HG02571 (cell line): ENCODE results near the gene ABCF3.

Experiments used
- ATAC-seq: cut with Tn5 transposase; IDR thresholded peaks from one replicate; pipeline ENCODE4 v1.9.1; 2021; ENCODE audit warnings: mild to moderate bottlenecking, moderate library complexity; ENCODE audit not compliant: unreplicated experiment

The ABCF3 gene

GRCh38 chr3:184230081-184230602 lies 44.1 kb downstream of the ABCF3 start:
- ATAC-seq, result no peak

GRCh38 chr3:184230603-184231528 lies 44.9 kb downstream of the ABCF3 start:
- no peak for ATAC-seq

- ATAC-seq, result no peak
Observed at GRCh38 chr3:184231671-184232070, 45.7 kb downstream of the ABCF3 start.

GRCh38 chr3:184233127-184233843 lies 47.3 kb downstream of the ABCF3 start:
- no peak for ATAC-seq

GRCh38 chr3:184234224-184234623 lies 48.2 kb downstream of the ABCF3 start:
- ATAC-seq, result no peak

- no peak for ATAC-seq
Observed at GRCh38 chr3:184234671-184235380, 48.8 kb downstream of the ABCF3 start.

GRCh38 chr3:184235381-184236032 lies 49.5 kb downstream of the ABCF3 start:
- no peak for ATAC-seq

GRCh38 chr3:184236033-184236410 lies 50.0 kb downstream of the ABCF3 start:
- no peak for ATAC-seq

- no peak for ATAC-seq
Observed at GRCh38 chr3:184236636-184237035, 50.6 kb downstream of the ABCF3 start.

GRCh38 chr3:184237211-184237610 lies 51.2 kb downstream of the ABCF3 start:
- ATAC-seq, result no peak

GRCh38 chr3:184237807-184238206 lies 51.8 kb downstream of the ABCF3 start:
- no peak for ATAC-seq

- no peak for ATAC-seq
Observed at GRCh38 chr3:184238246-184238818, 52.3 kb downstream of the ABCF3 start.

- no peak for ATAC-seq
Observed at GRCh38 chr3:184239221-184239620, 53.2 kb downstream of the ABCF3 start.

GRCh38 chr3:184239708-184240107 lies 53.7 kb downstream of the ABCF3 start:
- no peak for ATAC-seq

- ATAC-seq, result no peak
Observed at GRCh38 chr3:184240384-184241140, 54.6 kb downstream of the ABCF3 start.

- no peak for ATAC-seq
Observed at GRCh38 chr3:184241141-184241446, 55.1 kb downstream of the ABCF3 start.

GRCh38 chr3:184241447-184242296 lies 55.7 kb downstream of the ABCF3 start:
- ATAC-seq, result no peak

- ATAC-seq, result no peak
Observed at GRCh38 chr3:184242297-184242685, 56.3 kb downstream of the ABCF3 start.
